Astrocyte (in vitro differentiated cells and primary cell): ENCODE results near the gene BSCL2. TPM values are rescaled to one million over a fixed set of nuclear protein-coding genes. Genes with fewer than 3 reads are reported as not detected.
A peak's percentile ranks its signal among the peaks of the same experiment; 100 is the strongest.

Experiments used
- DNase-seq: peaks from one replicate; pipeline ENCODE4 v3.0.0-alpha.2; 2010; ENCODE audit warnings: low read depth
- FAIRE-seq: peaks from 2 replicates; lab custom pipeline; 2011; peaks lifted over from hg19 to GRCh38; lab: Jason Lieb, UNC
- H2AFZ ChIP-seq: 2 replicates; pipeline ENCODE4 v1.6.0; 2012; ENCODE audit warnings: low read depth, low read length, inconsistent platforms
- H3K27ac ChIP-seq: 2 replicates; pipeline ENCODE4 v1.5.1; 2011; ENCODE audit warnings: low read depth, low read length, inconsistent platforms
- H3K27me3 ChIP-seq: 2 replicates; pipeline ENCODE4 v1.6.0; 2011; ENCODE audit warnings: low read length, inconsistent platforms; ENCODE audit not compliant: insufficient read depth
- H3K36me3 ChIP-seq: 2 replicates; pipeline ENCODE4 v1.5.1; 2011; ENCODE audit warnings: low read length, inconsistent platforms; ENCODE audit not compliant: insufficient read depth
- H3K4me1 ChIP-seq: 2 replicates; pipeline ENCODE4 v1.5.1; 2011; ENCODE audit warnings: low read length, inconsistent platforms; ENCODE audit not compliant: insufficient read depth
- H3K4me2 ChIP-seq: 2 replicates; pipeline ENCODE4 v1.6.0; 2012; ENCODE audit warnings: low read length, inconsistent platforms
- H3K4me3 ChIP-seq: 2 replicates; pipeline ENCODE4 v1.5.1; 2011; ENCODE audit warnings: low read depth, mild to moderate bottlenecking, low read length, inconsistent platforms; ENCODE audit not compliant: insufficient read depth
- H3K79me2 ChIP-seq: 2 replicates; pipeline ENCODE4 v1.6.0; 2012; ENCODE audit warnings: mild to moderate bottlenecking, low read length, inconsistent platforms; ENCODE audit not compliant: insufficient read depth
- H3K9ac ChIP-seq: 2 replicates; pipeline ENCODE4 v1.6.0; 2012; ENCODE audit warnings: mild to moderate bottlenecking, low read length, inconsistent platforms
- H3K9me3 ChIP-seq: 2 replicates; pipeline ENCODE4 v1.5.1; 2012; ENCODE audit warnings: low read depth, mild to moderate bottlenecking, low read length, inconsistent platforms; ENCODE audit not compliant: insufficient read depth
- H4K20me1 ChIP-seq: 2 replicates; pipeline ENCODE4 v1.6.0; 2012; ENCODE audit warnings: low read length, inconsistent platforms; ENCODE audit not compliant: insufficient read depth
- H3K27ac Mint-ChIP-seq: one replicate; pipeline ENCODE4 v1.8.0; 2021; ENCODE audit warnings: mild to moderate bottlenecking, mixed read lengths; ENCODE audit not compliant: unreplicated experiment
- H3K27me3 Mint-ChIP-seq: one replicate; pipeline ENCODE4 v1.8.0; 2021; ENCODE audit warnings: low read depth, mixed read lengths; ENCODE audit not compliant: unreplicated experiment
- H3K36me3 Mint-ChIP-seq: one replicate; pipeline ENCODE4 v1.8.0; 2021; ENCODE audit warnings: low read depth, mixed read lengths; ENCODE audit not compliant: unreplicated experiment
- H3K4me1 Mint-ChIP-seq: one replicate; pipeline ENCODE4 v1.8.0; 2021; ENCODE audit warnings: low read depth, mixed read lengths; ENCODE audit not compliant: unreplicated experiment
- H3K4me3 Mint-ChIP-seq: one replicate; pipeline ENCODE4 v1.8.0; 2021; ENCODE audit warnings: mild to moderate bottlenecking, moderate library complexity, mixed read lengths; ENCODE audit not compliant: unreplicated experiment
- H3K9me3 Mint-ChIP-seq: one replicate; pipeline ENCODE4 v1.8.0; 2021; ENCODE audit warnings: mild to moderate bottlenecking, mixed read lengths; ENCODE audit not compliant: unreplicated experiment
- CTCF ChIP-seq: IDR thresholded peaks from 2 replicates; pipeline ENCODE4 v1.5.1; 2011; ENCODE audit warnings: low read depth, mild to moderate bottlenecking, inconsistent platforms, low read length, moderate library complexity; ENCODE audit not compliant: insufficient read depth
- EZH2 ChIP-seq: IDR thresholded peaks from 2 replicates; pipeline ENCODE4 v1.6.1; 2012; ENCODE audit warnings: mild to moderate bottlenecking, low read length, inconsistent platforms; ENCODE audit not compliant: insufficient read depth
- total RNA-seq: library from RNA; stranded (reverse); gene quantifications from 2 replicates; pipeline ENCODE4 v1.2.1, GENCODE V29; 2021

The BSCL2 gene
- total RNA-seq, 1 donor from 2014 or later = 51.1 TPM

DNA sequence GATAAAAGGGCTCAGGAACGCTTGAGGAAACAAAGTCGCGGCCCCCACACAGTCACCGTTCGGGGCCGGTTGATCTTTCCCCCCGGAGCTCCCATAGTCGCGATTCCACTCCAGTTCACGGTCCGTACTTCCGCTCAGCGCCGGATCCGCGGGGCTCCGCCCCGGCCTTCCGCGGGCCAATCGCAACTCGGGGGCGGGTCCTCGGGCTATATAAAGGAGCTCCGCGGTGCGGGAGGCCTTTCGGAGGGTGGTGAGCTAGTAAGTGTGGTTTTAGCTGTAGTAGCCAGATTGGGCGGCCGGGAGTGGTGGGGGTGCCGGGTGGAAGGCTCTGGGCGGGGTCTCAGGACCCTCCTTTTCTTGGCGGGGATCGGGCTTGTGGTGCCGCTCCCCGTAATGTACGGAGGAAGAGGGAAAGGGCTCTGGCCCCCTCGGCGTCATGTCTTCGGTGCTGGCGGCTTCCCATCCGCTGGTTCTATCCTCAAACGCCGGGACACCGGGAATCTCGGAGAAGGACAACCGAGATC is 42.1 kb downstream of the BSCL2 start, which contains the start of the genes C11orf98 and CSKMT:
C11orf98 (minus strand) TSS at position 136 of the 524 bp plus-strand sequence; CDS start at position 95, 41 bp downstream.
CSKMT (plus strand) TSS at position 238 of the 524 bp plus-strand sequence. CDS start 568 bp downstream, outside the sequence.
- peak within 1 kb of the TSS; percentile 87 for H3K9ac ChIP-seq
- DNase-seq (peak; percentile 82), FAIRE-seq (no peak)
- H2AFZ ChIP-seq = peak within 1 kb of the TSS; percentile 51
- H3K4me3 ChIP-seq = peak within 1 kb of the TSS; percentile 97
- TF ChIP-seq CTCF = no peak
- no peak for TF ChIP-seq EZH2
- Mint-ChIP-seq H3K4me3 (peak within 1 kb of the TSS; percentile 96), H3K4me1 (peaks cover 12% of the 10 kb centered on the region), H3K27me3 (no peaks in the 10 kb centered on the region), H3K36me3 (peaks cover 12% of the 10 kb centered on the region), H3K27ac (peak within 1 kb of the TSS; percentile 92), H3K9me3 (no peaks in the 10 kb centered on the region)
- H3K4me2 ChIP-seq = peak within 1 kb of the TSS; percentile 97
- peaks cover 30% of the 10 kb centered on the region for H4K20me1 ChIP-seq
- no peaks in the 10 kb centered on the region for H3K9me3 ChIP-seq
- peak within 1 kb of the TSS; percentile 67 for H3K27ac ChIP-seq
- H3K27me3 ChIP-seq = no peaks in the 10 kb centered on the region
- H3K79me2 ChIP-seq = peaks cover 51% of the 10 kb centered on the region
- peaks cover 12% of the 10 kb centered on the region for H3K36me3 ChIP-seq
- H3K4me1 ChIP-seq = peaks cover 16% of the 10 kb centered on the region

GRCh38 chr11:62664405-62665074 is 42.7 kb downstream of the BSCL2 start:
- H3K36me3 ChIP-seq = peaks cover 12% of the 10 kb centered on the region
- Mint-ChIP-seq H3K4me1 (peaks cover 12% of the 10 kb centered on the region), H3K36me3 (peaks cover 12% of the 10 kb centered on the region), H3K27ac (peak overlapping the region; percentile 92), H3K27me3 (no peaks in the 10 kb centered on the region), H3K9me3 (no peaks in the 10 kb centered on the region), H3K4me3 (peak overlapping the region; percentile 96)
- H3K9ac ChIP-seq = peak overlapping the region; percentile 87
- H2AFZ ChIP-seq = peak overlapping the region; percentile 51
- peaks cover 16% of the 10 kb centered on the region for H3K4me1 ChIP-seq
- peak overlapping the region; percentile 97 for H3K4me2 ChIP-seq
- peaks cover 47% of the 10 kb centered on the region for H3K79me2 ChIP-seq
- DNase-seq (peak; percentile 53), FAIRE-seq (no peak)
- TF ChIP-seq EZH2 (no peak), CTCF (no peak)
- H3K27ac ChIP-seq = peak overlapping the region; percentile 67
- no peaks in the 10 kb centered on the region for H3K27me3 ChIP-seq
- H4K20me1 ChIP-seq = peaks cover 29% of the 10 kb centered on the region
- H3K9me3 ChIP-seq = no peaks in the 10 kb centered on the region
- H3K4me3 ChIP-seq = peak overlapping the region; percentile 97
